Measurements from ENCODE around the gene PRRT3. TPM values are rescaled to one million over a fixed set of nuclear protein-coding genes. Genes with fewer than 3 reads are reported as not detected.

The PRRT3 gene
- total and polyA plus RNA-seq, 9 of the 15 experiments (the other 6 are each of a cell fraction or from before 2014, with no cell fraction given) = 0.06 to 1.9 (median 1.2) TPM

DNA sequence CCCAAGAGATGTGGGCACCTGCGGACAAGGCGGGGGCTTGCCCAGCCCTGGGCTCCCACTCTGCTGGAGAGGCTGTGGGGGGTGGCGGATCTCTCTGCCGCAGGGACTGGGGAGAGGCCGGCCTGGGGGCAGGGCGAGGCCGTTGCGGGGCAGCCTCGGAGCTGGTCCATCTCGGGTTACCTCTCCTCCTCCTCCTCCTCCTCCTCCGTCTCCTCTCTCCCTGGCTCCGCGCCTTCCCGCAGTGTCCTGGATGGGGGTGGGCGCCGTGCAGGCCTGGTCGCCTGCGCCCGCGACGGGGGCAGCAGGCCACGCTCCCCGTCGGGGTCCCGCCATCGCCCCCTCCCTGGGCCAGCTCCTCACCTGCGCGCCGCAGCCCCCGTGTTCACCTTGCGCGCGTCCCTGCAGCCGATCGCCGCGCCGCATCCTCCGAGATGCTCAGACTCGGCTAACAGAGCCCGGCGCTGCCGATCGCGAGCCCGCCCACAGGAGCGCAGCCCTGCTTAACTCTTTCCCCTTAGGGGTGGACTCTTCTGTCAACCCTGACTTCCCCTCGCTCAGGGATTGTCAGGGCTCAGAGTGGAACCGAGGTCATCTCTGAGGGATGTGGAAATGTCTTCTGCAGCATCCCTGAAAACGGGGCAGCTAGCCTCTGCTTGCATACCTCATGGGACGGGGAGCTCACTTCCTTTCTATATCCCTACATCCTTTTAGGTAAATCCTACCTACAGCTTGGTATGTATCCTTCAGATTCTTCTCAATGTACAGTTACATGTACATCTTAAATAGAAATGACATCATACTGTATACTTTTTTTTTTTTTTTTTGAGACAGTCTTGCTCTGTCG lies at the start of gene PRRT3 (continued):
- TF ChIP-seq, protein P1, sequence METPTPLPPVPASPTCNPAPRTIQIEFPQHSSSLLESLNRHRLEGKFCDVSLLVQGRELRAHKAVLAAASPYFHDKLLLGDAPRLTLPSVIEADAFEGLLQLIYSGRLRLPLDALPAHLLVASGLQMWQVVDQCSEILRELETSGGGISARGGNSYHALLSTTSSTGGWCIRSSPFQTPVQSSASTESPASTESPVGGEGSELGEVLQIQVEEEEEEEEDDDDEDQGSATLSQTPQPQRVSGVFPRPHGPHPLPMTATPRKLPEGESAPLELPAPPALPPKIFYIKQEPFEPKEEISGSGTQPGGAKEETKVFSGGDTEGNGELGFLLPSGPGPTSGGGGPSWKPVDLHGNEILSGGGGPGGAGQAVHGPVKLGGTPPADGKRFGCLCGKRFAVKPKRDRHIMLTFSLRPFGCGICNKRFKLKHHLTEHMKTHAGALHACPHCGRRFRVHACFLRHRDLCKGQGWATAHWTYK (CRISPR knock-in tag; IDR thresholded peaks at IDR 0.05) = 0 out of 2 replicates have a peak, but pooled peaks have one; percentile 24
- TF ChIP-seq ZNF707 (CRISPR knock-in tag; conservative IDR thresholded peaks at IDR 0.05) = no peak
- TF ChIP-seq PHF21A (IDR thresholded peaks at IDR 0.05; ENCODE audit: borderline replicate concordance, low read depth) = no peak
- TF ChIP-seq MYC (IDR thresholded peaks at IDR 0.05; ENCODE audit: low read depth, low read length) = no peak
- no peak for TF ChIP-seq MYC (CRISPR knock-in tag; IDR thresholded peaks at IDR 0.05; ENCODE audit: borderline replicate concordance, low read depth)
- TF ChIP-seq PML (IDR thresholded peaks at IDR 0.05; ENCODE audit: low read length) = no peak
- TF ChIP-seq FOSL1 (tag; conservative IDR thresholded peaks at IDR 0.05) = 0 out of 2 replicates have a peak, but pooled peaks have one; percentile 16
- TF ChIP-seq, protein P2, sequence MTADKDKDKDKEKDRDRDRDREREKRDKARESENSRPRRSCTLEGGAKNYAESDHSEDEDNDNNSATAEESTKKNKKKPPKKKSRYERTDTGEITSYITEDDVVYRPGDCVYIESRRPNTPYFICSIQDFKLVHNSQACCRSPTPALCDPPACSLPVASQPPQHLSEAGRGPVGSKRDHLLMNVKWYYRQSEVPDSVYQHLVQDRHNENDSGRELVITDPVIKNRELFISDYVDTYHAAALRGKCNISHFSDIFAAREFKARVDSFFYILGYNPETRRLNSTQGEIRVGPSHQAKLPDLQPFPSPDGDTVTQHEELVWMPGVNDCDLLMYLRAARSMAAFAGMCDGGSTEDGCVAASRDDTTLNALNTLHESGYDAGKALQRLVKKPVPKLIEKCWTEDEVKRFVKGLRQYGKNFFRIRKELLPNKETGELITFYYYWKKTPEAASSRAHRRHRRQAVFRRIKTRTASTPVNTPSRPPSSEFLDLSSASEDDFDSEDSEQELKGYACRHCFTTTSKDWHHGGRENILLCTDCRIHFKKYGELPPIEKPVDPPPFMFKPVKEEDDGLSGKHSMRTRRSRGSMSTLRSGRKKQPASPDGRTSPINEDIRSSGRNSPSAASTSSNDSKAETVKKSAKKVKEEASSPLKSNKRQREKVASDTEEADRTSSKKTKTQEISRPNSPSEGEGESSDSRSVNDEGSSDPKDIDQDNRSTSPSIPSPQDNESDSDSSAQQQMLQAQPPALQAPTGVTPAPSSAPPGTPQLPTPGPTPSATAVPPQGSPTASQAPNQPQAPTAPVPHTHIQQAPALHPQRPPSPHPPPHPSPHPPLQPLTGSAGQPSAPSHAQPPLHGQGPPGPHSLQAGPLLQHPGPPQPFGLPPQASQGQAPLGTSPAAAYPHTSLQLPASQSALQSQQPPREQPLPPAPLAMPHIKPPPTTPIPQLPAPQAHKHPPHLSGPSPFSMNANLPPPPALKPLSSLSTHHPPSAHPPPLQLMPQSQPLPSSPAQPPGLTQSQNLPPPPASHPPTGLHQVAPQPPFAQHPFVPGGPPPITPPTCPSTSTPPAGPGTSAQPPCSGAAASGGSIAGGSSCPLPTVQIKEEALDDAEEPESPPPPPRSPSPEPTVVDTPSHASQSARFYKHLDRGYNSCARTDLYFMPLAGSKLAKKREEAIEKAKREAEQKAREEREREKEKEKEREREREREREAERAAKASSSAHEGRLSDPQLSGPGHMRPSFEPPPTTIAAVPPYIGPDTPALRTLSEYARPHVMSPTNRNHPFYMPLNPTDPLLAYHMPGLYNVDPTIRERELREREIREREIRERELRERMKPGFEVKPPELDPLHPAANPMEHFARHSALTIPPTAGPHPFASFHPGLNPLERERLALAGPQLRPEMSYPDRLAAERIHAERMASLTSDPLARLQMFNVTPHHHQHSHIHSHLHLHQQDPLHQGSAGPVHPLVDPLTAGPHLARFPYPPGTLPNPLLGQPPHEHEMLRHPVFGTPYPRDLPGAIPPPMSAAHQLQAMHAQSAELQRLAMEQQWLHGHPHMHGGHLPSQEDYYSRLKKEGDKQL (CRISPR knock-in tag; IDR thresholded peaks at IDR 0.05; ENCODE audit: borderline replicate concordance) = 0 out of 2 replicates have a peak, but pooled peaks have one; percentile 66
- TF ChIP-seq, protein P3, sequence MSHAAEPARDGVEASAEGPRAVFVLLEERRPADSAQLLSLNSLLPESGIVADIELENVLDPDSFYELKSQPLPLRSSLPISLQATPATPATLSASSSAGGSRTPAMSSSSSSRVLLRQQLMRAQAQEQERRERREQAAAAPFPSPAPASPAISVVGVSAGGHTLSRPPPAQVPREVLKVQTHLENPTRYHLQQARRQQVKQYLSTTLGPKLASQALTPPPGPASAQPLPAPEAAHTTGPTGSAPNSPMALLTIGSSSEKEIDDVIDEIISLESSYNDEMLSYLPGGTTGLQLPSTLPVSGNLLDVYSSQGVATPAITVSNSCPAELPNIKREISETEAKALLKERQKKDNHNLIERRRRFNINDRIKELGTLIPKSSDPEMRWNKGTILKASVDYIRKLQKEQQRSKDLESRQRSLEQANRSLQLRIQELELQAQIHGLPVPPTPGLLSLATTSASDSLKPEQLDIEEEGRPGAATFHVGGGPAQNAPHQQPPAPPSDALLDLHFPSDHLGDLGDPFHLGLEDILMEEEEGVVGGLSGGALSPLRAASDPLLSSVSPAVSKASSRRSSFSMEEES (CRISPR knock-in tag; IDR thresholded peaks at IDR 0.05) = no peak
- TF ChIP-seq, protein P4, sequence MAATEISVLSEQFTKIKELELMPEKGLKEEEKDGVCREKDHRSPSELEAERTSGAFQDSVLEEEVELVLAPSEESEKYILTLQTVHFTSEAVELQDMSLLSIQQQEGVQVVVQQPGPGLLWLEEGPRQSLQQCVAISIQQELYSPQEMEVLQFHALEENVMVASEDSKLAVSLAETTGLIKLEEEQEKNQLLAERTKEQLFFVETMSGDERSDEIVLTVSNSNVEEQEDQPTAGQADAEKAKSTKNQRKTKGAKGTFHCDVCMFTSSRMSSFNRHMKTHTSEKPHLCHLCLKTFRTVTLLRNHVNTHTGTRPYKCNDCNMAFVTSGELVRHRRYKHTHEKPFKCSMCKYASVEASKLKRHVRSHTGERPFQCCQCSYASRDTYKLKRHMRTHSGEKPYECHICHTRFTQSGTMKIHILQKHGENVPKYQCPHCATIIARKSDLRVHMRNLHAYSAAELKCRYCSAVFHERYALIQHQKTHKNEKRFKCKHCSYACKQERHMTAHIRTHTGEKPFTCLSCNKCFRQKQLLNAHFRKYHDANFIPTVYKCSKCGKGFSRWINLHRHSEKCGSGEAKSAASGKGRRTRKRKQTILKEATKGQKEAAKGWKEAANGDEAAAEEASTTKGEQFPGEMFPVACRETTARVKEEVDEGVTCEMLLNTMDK (IDR thresholded peaks at IDR 0.05; ENCODE audit: borderline replicate concordance, insufficient read depth, low read depth, low read length, poor library complexity, severe bottlenecking) = no peak
- no peak for TF ChIP-seq IRF2 (CRISPR knock-in tag; IDR thresholded peaks at IDR 0.05)
- 0 out of 2 replicates have a peak, but pooled peaks have one; percentile 14 for TF ChIP-seq NFIC (IDR thresholded peaks at IDR 0.05)
- no peak for TF ChIP-seq CBX8 (IDR thresholded peaks at IDR 0.05; ENCODE audit: borderline replicate concordance, extremely low read depth, low read depth, low read length, poor library complexity, severe bottlenecking)
- TF ChIP-seq SMARCB1 (IDR thresholded peaks at IDR 0.05; ENCODE audit: insufficient read length, low read depth) = no peak
- TF ChIP-seq GATAD2B (IDR thresholded peaks at IDR 0.05; ENCODE audit: borderline replicate concordance) = no peak

All from K562 (cell line).